ENCODE measurements around the gene THOP1.
"Not testable (repeated sequence)": the region's sequence is repeated elsewhere in the genome, so short reads cannot be mapped to it uniquely, and the experiment has no call there.

THOP1 gene

GRCh38 chr19:2811735-2812413 is 26.6 kb downstream of the THOP1 start:
- intact Hi-C loops (cut with DNase I), result no loop called here
- no peak for DNase-seq

GRCh38 chr19:2812414-2813234 is 27.3 kb downstream of the THOP1 start:
- intact Hi-C loops (cut with DNase I), result no loop called here
- DNase-seq, result no peak

- intact Hi-C loops (cut with DNase I), result no loop called here
- peak in 1 of 42 donors; percentile 6 for DNase-seq
These were observed 28.2 kb downstream of the THOP1 start for GRCh38 chr19:2813235-2814160.

- intact Hi-C loops (cut with DNase I), result no loop called here
- no peak for DNase-seq
These were observed 29.1 kb downstream of the THOP1 start for GRCh38 chr19:2814426-2814825.

GRCh38 chr19:2815191-2815614 is 29.9 kb downstream of the THOP1 start:
- intact Hi-C loops (cut with DNase I), result no loop called here
- no peak for DNase-seq

GRCh38 chr19:2815923-2816322 is 30.6 kb downstream of the THOP1 start:
- intact Hi-C loops (cut with DNase I), result no loop called here
- no peak for DNase-seq

- no peak for DNase-seq
- intact Hi-C loops (cut with DNase I), result no loop called here
These were observed 31.3 kb downstream of the THOP1 start for GRCh38 chr19:2816641-2817040.

- intact Hi-C loops (cut with DNase I), result not testable (repeated sequence)
- DNase-seq, result peak in 3 of 42 donors; percentile 12 to 15 (median 14)
These were observed 32.0 kb downstream of the THOP1 start for GRCh38 chr19:2817237-2817829.

GRCh38 chr19:2819540-2820111 is 34.3 kb downstream of the THOP1 start, which contains the start of gene ZNF554:
TSS of gene ZNF554 (plus strand) at chr19:2819868. CDS start at chr19:2820072, 204 bp downstream.
- intact Hi-C loops (cut with DNase I), result no loop called here
- peak; percentile 88 to 99 (median 96) for DNase-seq

GRCh38 chr19:2820112-2820702 is 34.9 kb downstream of the THOP1 start:
- peak in 6 of 42 donors; percentile 5 to 44 (median 32) for DNase-seq
- intact Hi-C loops (cut with DNase I), result no loop called here

GRCh38 chr19:2822846-2823245 is 37.5 kb downstream of the THOP1 start:
- intact Hi-C loops (cut with DNase I), result no loop called here
- no peak for DNase-seq

- intact Hi-C loops (cut with DNase I), result no loop called here
- no peak for DNase-seq
These were observed 38.3 kb downstream of the THOP1 start for GRCh38 chr19:2823646-2824045.

GRCh38 chr19:2824129-2824528 is 38.8 kb downstream of the THOP1 start:
- DNase-seq, result no peak
- intact Hi-C loops (cut with DNase I), result no loop called here

GRCh38 chr19:2827022-2827421 is 41.7 kb downstream of the THOP1 start:
- intact Hi-C loops (cut with DNase I), result no loop called here
- DNase-seq, result no peak

- DNase-seq, result no peak
- intact Hi-C loops (cut with DNase I), result no loop called here
These were observed 42.7 kb downstream of the THOP1 start for GRCh38 chr19:2827840-2828489.

- intact Hi-C loops (cut with DNase I), result no loop called here
- DNase-seq, result no peak
These were observed 49.1 kb downstream of the THOP1 start for GRCh38 chr19:2834294-2834871.

GRCh38 chr19:2837430-2837829 is 52.1 kb downstream of the THOP1 start:
- intact Hi-C loops (cut with DNase I), result no loop called here
- DNase-seq, result no peak
